GM23338 (cell line): ENCODE measurements around the gene MPP1.

Experiments
- CREB1 ChIP-seq: fragments of 250-450 bp; sonication (Bioruptor Pico); IDR thresholded peaks from 2 replicates; pipeline ENCODE4 v1.5.0; 2020; ENCODE audit warnings: low read depth, mild to moderate bottlenecking, moderate library complexity
- CTCF ChIP-seq, 2 experiments: fragments of 200-600 bp in 1 of 2; sonication (generic) in 1 of 2; conservative IDR thresholded peaks; 2 replicates each; pipeline versions ENCODE4 v1.5.1 to v1.6.1; 2016 to 2017; ENCODE audit warnings: antibody characterized with exemption in 2 of 2, low read depth in 2 of 2, mild to moderate bottlenecking in 2 of 2, moderate library complexity in 1 of 2
- ETS1 ChIP-seq: IDR thresholded peaks from 2 replicates; pipeline ENCODE4 v1.6.1; 2016; ENCODE audit warnings: antibody characterized with exemption
- EZH2phosphoT487 ChIP-seq: fragments of 200-600 bp; sonication (generic); IDR thresholded peaks from one replicate; pipeline ENCODE4 v1.8.1; 2018; ENCODE audit warnings: antibody characterized with exemption; ENCODE audit not compliant: unreplicated experiment
- POLR2AphosphoS5 ChIP-seq: IDR thresholded peaks from 2 replicates; pipeline ENCODE4 v1.6.1; 2016; ENCODE audit warnings: antibody characterized with exemption, low read depth
- REST ChIP-seq: IDR thresholded peaks from one replicate; pipeline ENCODE4 v1.6.1; 2018; ENCODE audit warnings: antibody characterized with exemption; ENCODE audit not compliant: unreplicated experiment
- ZNF331 ChIP-seq: fragments of 250-450 bp; sonication (Bioruptor Pico); IDR thresholded peaks from 2 replicates; pipeline ENCODE4 v1.5.0; 2020; ENCODE audit warnings: low read depth, mild to moderate bottlenecking, moderate library complexity

GRCh38 chrX:154733066-154733425 lies 72.2 kb downstream of the MPP1 start:
- TF ChIP-seq CTCF (conservative IDR thresholded peaks at IDR 0.05; ENCODE audit: low read depth in 2 of 2) (no peak), ZNF331 (no peak), REST (no peak), POLR2AphosphoS5 (no peak), ETS1 (no peak), CREB1 (no peak), EZH2phosphoT487 (no peak)
